KMS-11 (cell line): ENCODE results near the gene NPY4R2.
"Not testable (repeated sequence)": the region's sequence is repeated elsewhere in the genome, so short reads cannot be mapped to it uniquely, and the experiment has no call there.

ENCODE experiments used
- H2AFZ ChIP-seq: fragments of 200-600 bp; sonication (generic); 2 replicates; pipeline ENCODE4 v1.6.1; 2016; ENCODE audit warnings: antibody characterized with exemption, mixed run types, low read depth
- H3K27ac ChIP-seq: fragments of 200-600 bp; sonication (generic); 2 replicates; pipeline ENCODE4 v1.6.1; 2016; ENCODE audit warnings: mild to moderate bottlenecking, mixed run types
- H3K27me3 ChIP-seq: fragments of 200-600 bp; sonication (generic); 2 replicates; pipeline ENCODE4 v1.6.1; 2017; ENCODE audit warnings: mild to moderate bottlenecking, low read depth, mixed run types, moderate library complexity; ENCODE audit not compliant: insufficient read depth
- H3K36me3 ChIP-seq: fragments of 200-600 bp; sonication (generic); 2 replicates; pipeline ENCODE4 v1.6.1; 2017; ENCODE audit warnings: mild to moderate bottlenecking, mixed run types; ENCODE audit not compliant: insufficient read depth
- H3K4me1 ChIP-seq: fragments of 200-600 bp; sonication (generic); 2 replicates; pipeline ENCODE4 v1.6.1; 2016; ENCODE audit warnings: mild to moderate bottlenecking, low read depth, mixed run types; ENCODE audit not compliant: poor library complexity, severe bottlenecking
- H3K4me2 ChIP-seq: fragments of 200-600 bp; sonication (generic); 2 replicates; pipeline ENCODE4 v1.7.0; 2016; ENCODE audit warnings: mild to moderate bottlenecking, mixed run types
- H3K4me3 ChIP-seq: fragments of 200-600 bp; sonication (generic); IDR thresholded peaks from 2 replicates; pipeline ENCODE4 v1.6.1; 2017; ENCODE audit warnings: low read depth, low read length, mixed read lengths; ENCODE audit not compliant: insufficient read depth
- H3K79me2 ChIP-seq: fragments of 200-600 bp; sonication (generic); 2 replicates; pipeline ENCODE4 v1.6.1; 2016; ENCODE audit warnings: low read depth, mixed run types; ENCODE audit not compliant: insufficient read depth
- H3K9ac ChIP-seq: fragments of 200-600 bp; sonication (generic); 2 replicates; pipeline ENCODE4 v1.6.1; 2016; ENCODE audit warnings: mild to moderate bottlenecking, mixed run types
- H4K20me1 ChIP-seq: fragments of 200-600 bp; sonication (generic); 2 replicates; pipeline ENCODE4 v1.6.1; 2016; ENCODE audit warnings: mild to moderate bottlenecking, mixed run types; ENCODE audit not compliant: insufficient read depth

The NPY4R2 gene

GRCh38 chr10:47918475-47918874, at the start of gene NPY4R2:
Gene NPY4R2, plus strand, starts transcription at chr10:47918662. Its CDS starts 3,326 bp downstream, at chr10:47921988.
- not testable (repeated sequence) for H3K36me3 ChIP-seq, H3K4me1 ChIP-seq, H3K79me2 ChIP-seq, H4K20me1 ChIP-seq, H3K9ac ChIP-seq, H3K27ac ChIP-seq, H2AFZ ChIP-seq, H3K27me3 ChIP-seq, H3K4me2 ChIP-seq, H3K4me3 ChIP-seq

- not testable (repeated sequence) for H3K27me3 ChIP-seq, H3K4me2 ChIP-seq, H2AFZ ChIP-seq, H3K36me3 ChIP-seq, H3K27ac ChIP-seq, H3K79me2 ChIP-seq, H4K20me1 ChIP-seq, H3K4me1 ChIP-seq, H3K9ac ChIP-seq, H3K4me3 ChIP-seq
Measured at GRCh38 chr10:47870887-47871286, 47.6 kb upstream of the NPY4R2 start.

- H3K4me3 ChIP-seq, H3K27me3 ChIP-seq, H3K4me1 ChIP-seq, H3K27ac ChIP-seq, H2AFZ ChIP-seq, H3K36me3 ChIP-seq, H4K20me1 ChIP-seq, H3K79me2 ChIP-seq, H3K4me2 ChIP-seq, H3K9ac ChIP-seq: not testable (repeated sequence)
Measured at GRCh38 chr10:47871485-47872180, 46.8 kb upstream of the NPY4R2 start.

- H3K9ac ChIP-seq, H3K4me2 ChIP-seq, H2AFZ ChIP-seq, H3K27me3 ChIP-seq, H3K4me3 ChIP-seq, H3K79me2 ChIP-seq, H4K20me1 ChIP-seq, H3K4me1 ChIP-seq, H3K27ac ChIP-seq, H3K36me3 ChIP-seq: not testable (repeated sequence)
Measured at GRCh38 chr10:47872236-47872635, 46.2 kb upstream of the NPY4R2 start.

GRCh38 chr10:47884239-47884638, 34.2 kb upstream of the NPY4R2 start:
- not testable (repeated sequence) for H2AFZ ChIP-seq, H3K4me2 ChIP-seq, H3K4me3 ChIP-seq, H3K79me2 ChIP-seq, H3K4me1 ChIP-seq, H3K27ac ChIP-seq, H4K20me1 ChIP-seq, H3K27me3 ChIP-seq, H3K9ac ChIP-seq, H3K36me3 ChIP-seq

- not testable (repeated sequence) for H2AFZ ChIP-seq, H3K9ac ChIP-seq, H3K36me3 ChIP-seq, H3K4me1 ChIP-seq, H3K27me3 ChIP-seq, H3K4me2 ChIP-seq, H3K79me2 ChIP-seq, H4K20me1 ChIP-seq, H3K4me3 ChIP-seq, H3K27ac ChIP-seq
Measured at GRCh38 chr10:47884934-47885333, 33.5 kb upstream of the NPY4R2 start.

GRCh38 chr10:47886356-47886755, 32.1 kb upstream of the NPY4R2 start:
- not testable (repeated sequence) for H3K4me2 ChIP-seq, H3K4me3 ChIP-seq, H3K27ac ChIP-seq, H3K36me3 ChIP-seq, H3K9ac ChIP-seq, H2AFZ ChIP-seq, H3K79me2 ChIP-seq, H4K20me1 ChIP-seq, H3K27me3 ChIP-seq, H3K4me1 ChIP-seq

- H3K9ac ChIP-seq, H3K36me3 ChIP-seq, H2AFZ ChIP-seq, H4K20me1 ChIP-seq, H3K27me3 ChIP-seq, H3K4me2 ChIP-seq, H3K4me1 ChIP-seq, H3K79me2 ChIP-seq, H3K27ac ChIP-seq, H3K4me3 ChIP-seq: not testable (repeated sequence)
Measured at GRCh38 chr10:47886827-47887226, 31.6 kb upstream of the NPY4R2 start.

- not testable (repeated sequence) for H4K20me1 ChIP-seq, H3K4me3 ChIP-seq, H3K4me2 ChIP-seq, H3K27ac ChIP-seq, H3K4me1 ChIP-seq, H3K36me3 ChIP-seq, H3K79me2 ChIP-seq, H2AFZ ChIP-seq, H3K9ac ChIP-seq, H3K27me3 ChIP-seq
Measured at GRCh38 chr10:47890737-47891136, 27.7 kb upstream of the NPY4R2 start.

- H3K36me3 ChIP-seq, H3K9ac ChIP-seq, H3K27ac ChIP-seq, H3K4me1 ChIP-seq, H3K79me2 ChIP-seq, H4K20me1 ChIP-seq, H3K27me3 ChIP-seq, H3K4me3 ChIP-seq, H2AFZ ChIP-seq, H3K4me2 ChIP-seq: not testable (repeated sequence)
Measured at GRCh38 chr10:47892494-47893261, 25.8 kb upstream of the NPY4R2 start.
